ENCODE results near the gene RIMBP2. TPM values are rescaled to one million over a fixed set of nuclear protein-coding genes. Genes with fewer than 3 reads are reported as not detected.

RIMBP2 gene
- polyA plus RNA-seq, 1 donor (not counting 4 experiments of a cell fraction or from before 2014, with no cell fraction given), result 0.16 TPM

GRCh38 chr12:130632642-130633041, 83.5 kb downstream of the RIMBP2 start:
- H4K20me1 ChIP-seq (ENCODE audit: control insufficient read depth, extremely low read depth, insufficient read depth, low read length), result no peaks in the 10 kb centered on the region
- no peaks in the 10 kb centered on the region for H3K36me3 ChIP-seq (ENCODE audit: control insufficient read depth in 2 of 2, extremely low read depth in 1 of 2, insufficient read depth in 2 of 2, low read length in 2 of 2)
- no peaks in the 10 kb centered on the region for H3K79me2 ChIP-seq (ENCODE audit: control insufficient read depth, insufficient read depth, low read length)
- H2AFZ ChIP-seq (ENCODE audit: control insufficient read depth, low read length), result no peak overlapping the region
- H3K27ac ChIP-seq (ENCODE audit: control insufficient read depth, insufficient read depth, low read length), result no peak overlapping the region
- H3K4me1 ChIP-seq (ENCODE audit: control insufficient read depth, extremely low read depth, insufficient read depth, low read length), result no peaks in the 10 kb centered on the region
- H3K4me2 ChIP-seq (ENCODE audit: control insufficient read depth, extremely low read depth, insufficient read depth, low read depth, low read length), result no peak overlapping the region
- FAIRE-seq (no peak), DNase-seq (ENCODE audit: low read depth, low spot score) (no peak)
- TF ChIP-seq, protein P1, sequence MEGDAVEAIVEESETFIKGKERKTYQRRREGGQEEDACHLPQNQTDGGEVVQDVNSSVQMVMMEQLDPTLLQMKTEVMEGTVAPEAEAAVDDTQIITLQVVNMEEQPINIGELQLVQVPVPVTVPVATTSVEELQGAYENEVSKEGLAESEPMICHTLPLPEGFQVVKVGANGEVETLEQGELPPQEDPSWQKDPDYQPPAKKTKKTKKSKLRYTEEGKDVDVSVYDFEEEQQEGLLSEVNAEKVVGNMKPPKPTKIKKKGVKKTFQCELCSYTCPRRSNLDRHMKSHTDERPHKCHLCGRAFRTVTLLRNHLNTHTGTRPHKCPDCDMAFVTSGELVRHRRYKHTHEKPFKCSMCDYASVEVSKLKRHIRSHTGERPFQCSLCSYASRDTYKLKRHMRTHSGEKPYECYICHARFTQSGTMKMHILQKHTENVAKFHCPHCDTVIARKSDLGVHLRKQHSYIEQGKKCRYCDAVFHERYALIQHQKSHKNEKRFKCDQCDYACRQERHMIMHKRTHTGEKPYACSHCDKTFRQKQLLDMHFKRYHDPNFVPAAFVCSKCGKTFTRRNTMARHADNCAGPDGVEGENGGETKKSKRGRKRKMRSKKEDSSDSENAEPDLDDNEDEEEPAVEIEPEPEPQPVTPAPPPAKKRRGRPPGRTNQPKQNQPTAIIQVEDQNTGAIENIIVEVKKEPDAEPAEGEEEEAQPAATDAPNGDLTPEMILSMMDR (optimal IDR thresholded peaks at IDR 0.05 in 1 of 3, IDR thresholded peaks at IDR 0.05 in 1 of 3, conservative IDR thresholded peaks at IDR 0.05 in 1 of 3; ENCODE audit: extremely low read depth in 1 of 3, insufficient read depth in 2 of 3, low read length in 3 of 3), result no peak
- no peak for TF ChIP-seq EZH2 (IDR thresholded peaks at IDR 0.05; ENCODE audit: low read length)
- H3K9me3 ChIP-seq (ENCODE audit: control insufficient read depth, low read depth, low read length), result no peaks in the 10 kb centered on the region
- no peak overlapping the region for H3K9ac ChIP-seq (ENCODE audit: control insufficient read depth, extremely low read depth, insufficient read depth, low read length)
- H3K27me3 ChIP-seq (ENCODE audit: control insufficient read depth, extremely low read depth, insufficient read depth, low read length), result no peaks in the 10 kb centered on the region
- no peak overlapping the region for H3K4me3 ChIP-seq (ENCODE audit: control insufficient read depth in 2 of 3, extremely low read depth in 1 of 3, insufficient read depth in 2 of 3, low read depth in 1 of 3, low read length in 3 of 3)
- dilution Hi-C loops (cut with MboI; ENCODE audit: extremely low pct_ligation_motif_present, low sequenced_read_pairs), result no loop called here
- no peaks in the 10 kb centered on the region for H3K9me1 ChIP-seq (ENCODE audit: control insufficient read depth, extremely low read depth, insufficient read depth, low read length)

- Histone ChIP-seq H3K27me3 (ENCODE audit: control insufficient read depth, extremely low read depth, insufficient read depth, low read length) (no peaks in the 10 kb centered on the region), H3K4me2 (ENCODE audit: control insufficient read depth, extremely low read depth, insufficient read depth, low read depth, low read length) (no peak overlapping the region), H3K27ac (ENCODE audit: control insufficient read depth, insufficient read depth, low read length) (no peak overlapping the region), H3K9ac (ENCODE audit: control insufficient read depth, extremely low read depth, insufficient read depth, low read length) (no peak overlapping the region), H3K9me1 (ENCODE audit: control insufficient read depth, extremely low read depth, insufficient read depth, low read length) (no peaks in the 10 kb centered on the region), H2AFZ (ENCODE audit: control insufficient read depth, low read length) (no peak overlapping the region), H3K79me2 (ENCODE audit: control insufficient read depth, insufficient read depth, low read length) (no peaks in the 10 kb centered on the region), H4K20me1 (ENCODE audit: control insufficient read depth, extremely low read depth, insufficient read depth, low read length) (no peaks in the 10 kb centered on the region), H3K36me3 (ENCODE audit: control insufficient read depth in 2 of 2, extremely low read depth in 1 of 2, insufficient read depth in 2 of 2, low read length in 2 of 2) (no peaks in the 10 kb centered on the region), H3K4me3 (ENCODE audit: control insufficient read depth in 2 of 3, extremely low read depth in 1 of 3, insufficient read depth in 2 of 3, low read depth in 1 of 3, low read length in 3 of 3) (no peak overlapping the region), H3K9me3 (ENCODE audit: control insufficient read depth, low read depth, low read length) (peaks cover 10% of the 10 kb centered on the region), H3K4me1 (ENCODE audit: control insufficient read depth, extremely low read depth, insufficient read depth, low read length) (no peaks in the 10 kb centered on the region)
- dilution Hi-C loops (cut with MboI; ENCODE audit: extremely low pct_ligation_motif_present, low sequenced_read_pairs), result no loop called here
- FAIRE-seq (no peak), DNase-seq (ENCODE audit: low read depth, low spot score) (no peak)
- no peak for TF ChIP-seq EZH2 (IDR thresholded peaks at IDR 0.05; ENCODE audit: low read length)
- TF ChIP-seq, protein P1 (optimal IDR thresholded peaks at IDR 0.05 in 1 of 3, IDR thresholded peaks at IDR 0.05 in 1 of 3, conservative IDR thresholded peaks at IDR 0.05 in 1 of 3; ENCODE audit: extremely low read depth in 1 of 3, insufficient read depth in 2 of 3, low read length in 3 of 3), result no peak
Measured at GRCh38 chr12:130628304-130628703, 87.8 kb downstream of the RIMBP2 start.
